NCI-H82 (cell line): ENCODE measurements around the gene BBIP1.
"Not testable (repeated sequence)": the region's sequence is repeated elsewhere in the genome, so short reads cannot be mapped to it uniquely, and the experiment has no call there.

ENCODE experiments used
- DNase-seq: peaks from one replicate; lab custom pipeline; 2025; lab: John Stamatoyannopoulos, UW

Gene BBIP1

DNA sequence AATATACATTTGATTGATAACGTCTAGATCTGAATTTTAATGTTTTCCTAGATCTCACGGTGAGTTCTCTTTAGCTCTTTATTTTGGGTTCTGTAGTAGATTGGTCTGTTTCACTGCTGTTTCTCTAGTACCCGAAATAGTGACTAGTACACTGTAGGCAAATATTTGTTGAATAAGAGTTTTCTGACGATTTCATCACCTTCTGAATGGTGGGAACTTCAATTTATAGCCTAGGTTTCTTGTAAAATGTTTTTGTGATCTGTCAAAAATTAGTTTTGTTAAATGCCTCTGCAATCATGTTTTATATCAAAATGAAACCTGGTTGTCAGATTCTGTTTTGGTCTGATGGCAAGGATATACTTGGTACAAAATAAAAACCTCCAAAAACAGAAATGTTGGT, 37.1 kb downstream of the BBIP1 start:
- no peak for DNase-seq

DNA sequence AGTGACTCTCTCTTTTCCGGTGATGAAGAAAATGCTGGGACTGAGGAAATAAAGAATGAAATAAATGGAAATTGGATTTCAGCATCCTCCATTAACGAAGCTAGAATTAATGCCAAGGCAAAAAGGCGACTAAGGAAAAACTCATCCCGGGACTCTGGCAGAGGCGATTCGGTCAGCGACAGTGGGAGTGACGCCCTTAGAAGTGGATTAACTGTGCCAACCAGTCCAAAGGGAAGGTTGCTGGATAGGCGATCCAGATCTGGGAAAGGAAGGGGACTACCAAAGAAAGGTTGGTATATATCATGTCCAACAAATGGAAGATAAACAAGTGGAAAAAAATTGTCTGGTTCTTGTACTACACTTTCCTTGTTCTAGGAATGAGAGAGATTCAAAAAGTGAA, 37.7 kb downstream of the BBIP1 start:
- no peak for DNase-seq

DNA sequence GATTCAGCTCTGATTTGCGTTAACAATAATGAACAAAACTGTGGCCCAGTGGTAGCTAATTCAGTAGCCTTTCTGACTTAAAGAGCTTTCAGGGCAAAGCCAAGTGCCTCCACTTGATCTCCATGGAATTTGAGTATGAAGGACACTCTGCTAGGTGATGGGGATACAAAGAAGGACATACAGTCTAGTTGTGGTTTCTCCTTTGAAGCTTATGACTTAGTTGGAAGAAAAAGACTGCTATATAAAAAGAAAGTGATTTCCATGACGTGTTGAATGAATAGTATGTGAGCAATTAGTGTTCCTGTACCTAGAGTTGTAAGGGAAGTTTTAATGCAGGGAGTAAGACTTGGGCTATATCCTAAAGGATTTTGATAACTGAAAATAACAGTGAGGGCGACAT, 39.0 kb downstream of the BBIP1 start:
- DNase-seq = no peak

GRCh38 chr10:110876788-110877187, 42.2 kb downstream of the BBIP1 start:
- no peak for DNase-seq

- peak; percentile 5 for DNase-seq
Observed at GRCh38 chr10:110876000-110876399, 43.0 kb downstream of the BBIP1 start.

GRCh38 chr10:110873951-110874350, 45.0 kb downstream of the BBIP1 start:
- peak; percentile 25 for DNase-seq

- DNase-seq = peak; percentile 50
Observed at GRCh38 chr10:110872984-110873923, 45.7 kb downstream of the BBIP1 start.

- peak; percentile 95 for DNase-seq
Observed at GRCh38 chr10:110872145-110872983, 46.6 kb downstream of the BBIP1 start.

DNA sequence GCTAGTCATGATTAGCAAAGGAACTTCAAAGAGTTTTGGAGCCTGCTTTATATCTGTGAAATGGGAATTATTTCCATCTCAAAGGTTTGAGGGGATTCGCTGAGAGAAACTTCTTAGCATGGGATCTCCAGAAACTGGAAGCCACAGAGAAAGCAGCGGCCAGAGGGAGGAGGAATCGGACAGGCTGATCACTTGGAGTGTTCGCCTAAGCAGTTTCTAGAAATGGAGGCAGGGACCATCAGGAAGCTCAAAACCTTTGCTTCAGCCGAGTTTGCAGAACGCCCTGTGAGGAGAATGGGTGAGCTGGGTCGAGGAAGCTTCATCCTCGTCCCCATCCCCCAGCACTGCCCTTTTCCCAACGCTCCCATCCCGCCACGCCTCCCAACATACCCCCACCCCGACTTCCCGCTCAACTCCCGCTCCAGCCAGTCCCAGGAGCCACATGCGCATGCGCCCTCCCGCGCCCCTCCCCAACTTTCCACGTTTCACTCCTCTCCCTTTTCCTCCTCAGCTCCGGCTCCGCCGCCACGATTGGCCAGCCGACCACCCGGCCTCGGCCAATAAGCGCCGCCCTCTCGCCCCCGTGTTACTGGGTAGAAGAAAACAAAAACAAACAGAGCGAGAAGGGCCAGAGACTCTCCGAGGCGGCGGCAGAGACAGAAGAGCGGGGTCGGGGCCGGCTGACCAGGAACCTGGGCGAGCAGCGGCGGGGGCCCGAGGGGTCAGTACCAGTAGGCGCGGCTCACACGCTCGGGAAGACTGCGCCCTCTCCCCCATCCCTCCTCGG, 47.5 kb downstream of the BBIP1 start, which contains the start of gene PDCD4:
Gene PDCD4, plus strand, starts transcription at position 631 of the 787 bp plus-strand sequence. CDS start 4,100 bp downstream, outside the sequence.
- DNase-seq = peak; percentile 99

- DNase-seq = peak; percentile 43
Observed at GRCh38 chr10:110870823-110871297, 48.1 kb downstream of the BBIP1 start.

- no peak for DNase-seq
Observed at GRCh38 chr10:110868981-110869380, 50.0 kb downstream of the BBIP1 start.

GRCh38 chr10:110867807-110868465, 51.0 kb downstream of the BBIP1 start:
- no peak for DNase-seq

GRCh38 chr10:110867011-110867806, 51.8 kb downstream of the BBIP1 start:
- DNase-seq = not testable (repeated sequence)

DNA sequence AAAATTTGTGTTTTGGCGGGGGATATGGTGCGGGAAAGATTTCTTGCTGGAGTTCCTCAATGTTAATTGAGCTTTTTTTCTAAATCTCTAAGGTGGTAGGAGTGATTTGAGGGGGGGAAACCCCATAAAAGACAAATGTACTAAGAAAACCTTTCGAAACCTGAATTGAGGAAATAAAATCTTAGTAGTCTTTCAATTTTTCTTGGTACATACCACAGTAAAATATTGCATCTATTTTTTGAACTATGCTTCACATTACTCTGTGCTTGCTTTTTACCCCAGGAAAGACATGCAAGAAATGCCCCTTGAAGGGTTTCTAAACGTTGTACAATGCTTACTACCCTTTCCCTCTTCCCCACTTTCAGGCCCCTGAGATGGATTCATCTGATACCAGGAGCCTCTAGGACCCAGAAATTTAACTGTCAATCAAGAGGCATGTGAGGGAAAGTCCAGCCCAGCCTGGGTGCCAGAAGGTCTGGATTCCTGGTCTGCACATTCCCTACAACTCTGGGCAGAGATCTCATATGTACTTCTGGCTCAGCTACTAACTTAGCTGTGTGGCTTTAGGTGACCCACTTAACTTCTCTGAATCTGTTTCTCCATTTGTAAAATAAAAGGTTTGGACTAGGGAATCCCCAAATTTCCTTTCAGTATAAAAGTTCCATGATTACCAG, 53.0 kb downstream of the BBIP1 start:
- peak; percentile 50 for DNase-seq

- peak; percentile 92 for DNase-seq
Observed at GRCh38 chr10:110865186-110865808, 53.7 kb downstream of the BBIP1 start.

- no peak for DNase-seq
Observed at GRCh38 chr10:110864662-110865140, 54.3 kb downstream of the BBIP1 start.

DNA sequence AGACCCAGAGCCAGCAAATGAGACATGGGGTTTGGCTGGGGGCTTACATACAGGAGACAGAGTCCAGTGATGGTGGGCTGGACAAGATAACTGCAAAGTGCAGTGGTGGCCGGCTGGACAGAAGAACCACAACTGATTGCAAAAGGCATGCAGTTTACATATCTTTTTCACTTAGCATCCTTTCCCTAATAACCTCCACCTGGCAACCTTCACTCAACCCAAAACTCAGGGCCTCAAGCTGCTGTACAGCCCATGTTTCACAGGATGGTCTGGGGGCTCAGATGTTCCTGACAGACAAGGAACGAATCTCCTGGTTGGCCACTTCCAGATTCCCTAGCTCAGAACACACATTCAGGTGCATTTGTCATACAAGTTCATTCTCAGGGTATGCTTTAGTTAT, 55.0 kb downstream of the BBIP1 start:
- DNase-seq = no peak

GRCh38 chr10:110863361-110863760, 55.6 kb downstream of the BBIP1 start:
- DNase-seq = no peak

DNA sequence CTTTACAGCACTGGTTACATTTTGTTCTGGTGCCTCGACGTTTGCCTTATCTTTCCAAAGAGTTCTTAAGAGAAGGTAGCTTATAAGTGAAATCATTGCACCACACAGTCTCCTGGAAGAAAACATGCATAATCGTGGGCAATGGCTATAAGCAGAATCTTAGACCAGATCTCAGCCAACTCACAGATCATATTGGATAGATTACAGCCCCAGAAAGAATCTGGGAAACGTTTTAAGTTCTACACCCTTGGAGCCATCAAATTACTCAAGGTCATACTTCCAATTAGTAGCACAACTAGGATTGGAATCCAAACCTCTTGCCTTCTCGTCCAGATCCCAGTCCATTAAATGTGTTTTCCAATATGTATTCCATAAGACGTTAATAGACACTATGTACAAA, 56.0 kb downstream of the BBIP1 start:
- no peak for DNase-seq
